ENCODE measurements around the gene RNF224.

The RNF224 gene

DNA sequence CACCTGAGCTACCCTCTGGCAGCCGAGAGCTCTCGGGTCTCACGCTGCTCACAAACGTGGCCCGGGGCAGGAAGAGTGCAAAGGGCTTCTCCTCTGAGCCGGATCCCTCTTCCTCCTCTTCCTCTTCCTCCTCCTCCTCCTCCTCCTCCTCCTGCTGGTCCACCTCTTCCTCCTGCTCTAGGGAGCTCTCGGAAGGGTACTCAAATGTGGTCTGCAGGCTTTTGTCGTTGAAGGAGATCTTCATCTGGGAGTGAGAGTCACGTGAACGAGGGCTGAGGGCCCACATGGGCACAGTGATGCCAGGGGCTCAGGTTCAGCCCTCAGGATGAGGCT is 34.9 kb upstream of the RNF224 start:
- no peak for DNase-seq (ENCODE audit: low spot score)

DNA sequence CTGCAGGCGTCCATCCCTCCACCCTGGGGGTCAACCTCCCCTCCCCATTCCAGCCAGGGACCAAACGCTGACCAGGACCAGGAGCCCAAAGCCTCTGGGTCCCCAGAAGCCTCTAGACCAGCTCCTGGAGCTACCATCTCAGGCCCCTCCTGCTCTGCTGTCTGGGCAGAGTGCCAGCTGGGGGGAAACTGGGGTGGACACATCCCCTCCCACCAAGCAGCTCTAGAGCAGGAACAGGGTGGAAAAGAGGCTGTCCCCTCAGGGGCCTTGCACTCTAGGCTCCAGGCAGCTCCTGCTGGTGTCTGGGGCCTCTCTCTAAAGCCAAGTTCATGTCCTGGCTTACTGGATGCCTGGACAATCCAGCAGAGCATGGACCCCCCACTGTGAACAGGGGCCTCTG is 34.4 kb upstream of the RNF224 start:
- DNase-seq (ENCODE audit: low spot score), result no peak

DNA sequence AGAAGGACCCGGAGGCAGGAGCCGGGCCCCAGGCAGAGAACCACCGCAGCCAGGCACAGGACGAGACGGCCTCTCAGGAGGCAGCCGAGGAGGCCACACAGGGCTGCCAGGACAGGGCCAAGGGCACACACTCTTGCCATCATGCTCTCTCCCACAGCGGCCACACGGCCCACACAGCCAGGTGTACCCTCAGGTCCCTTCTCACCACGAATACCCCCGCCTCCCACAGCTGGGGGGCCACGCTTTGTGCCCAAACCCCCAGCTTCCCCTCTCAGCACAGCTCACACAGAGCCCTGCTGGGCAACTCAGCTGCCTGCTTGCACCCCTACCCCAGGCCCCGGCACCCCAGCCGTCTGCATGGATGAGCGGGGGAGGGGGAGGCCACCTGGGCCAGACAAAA is 33.5 kb upstream of the RNF224 start:
- DNase-seq (ENCODE audit: low spot score), result no peak

DNA sequence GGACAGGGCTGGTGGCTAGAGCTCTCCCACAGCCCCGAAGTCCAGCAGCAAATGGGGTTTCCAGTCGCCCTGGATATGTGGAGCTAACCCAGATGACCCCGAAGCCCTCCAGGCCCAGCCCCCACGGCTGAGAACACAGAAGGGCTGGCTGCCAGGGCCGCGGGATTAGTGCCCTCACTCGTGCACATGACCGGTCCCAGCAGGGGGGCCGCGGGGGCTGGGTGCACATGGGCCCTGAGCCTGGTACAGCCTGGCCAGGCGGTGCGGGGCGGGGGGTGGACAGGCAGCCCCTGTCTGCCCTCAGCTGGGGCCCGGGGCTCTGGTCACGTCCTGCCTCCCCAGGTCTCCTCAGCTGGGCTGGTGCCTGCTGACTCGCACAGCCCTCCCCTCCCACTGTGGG is 32.9 kb upstream of the RNF224 start:
- DNase-seq (ENCODE audit: low spot score), result no peak

DNA sequence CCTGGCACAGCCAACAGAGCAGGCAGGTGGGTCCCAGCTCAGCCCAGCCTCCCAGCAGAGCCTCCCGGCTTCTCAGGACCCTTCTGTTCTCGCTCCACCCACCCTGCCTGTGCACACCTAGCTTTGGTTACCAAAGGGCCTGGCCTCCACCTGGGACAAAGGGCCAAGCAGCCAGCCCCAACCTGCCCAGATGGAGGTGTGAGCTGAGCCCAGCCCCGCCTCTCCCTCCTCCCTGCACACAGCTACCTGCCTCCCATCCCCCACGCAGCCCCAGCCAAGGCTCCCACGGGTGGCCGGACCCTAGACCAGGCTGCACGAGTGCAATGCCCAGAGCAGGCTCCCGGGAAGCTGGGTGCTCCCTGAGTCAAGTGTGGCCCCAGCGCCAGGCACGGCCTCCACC is 32.4 kb upstream of the RNF224 start:
- no peak for DNase-seq (ENCODE audit: low spot score)

DNA sequence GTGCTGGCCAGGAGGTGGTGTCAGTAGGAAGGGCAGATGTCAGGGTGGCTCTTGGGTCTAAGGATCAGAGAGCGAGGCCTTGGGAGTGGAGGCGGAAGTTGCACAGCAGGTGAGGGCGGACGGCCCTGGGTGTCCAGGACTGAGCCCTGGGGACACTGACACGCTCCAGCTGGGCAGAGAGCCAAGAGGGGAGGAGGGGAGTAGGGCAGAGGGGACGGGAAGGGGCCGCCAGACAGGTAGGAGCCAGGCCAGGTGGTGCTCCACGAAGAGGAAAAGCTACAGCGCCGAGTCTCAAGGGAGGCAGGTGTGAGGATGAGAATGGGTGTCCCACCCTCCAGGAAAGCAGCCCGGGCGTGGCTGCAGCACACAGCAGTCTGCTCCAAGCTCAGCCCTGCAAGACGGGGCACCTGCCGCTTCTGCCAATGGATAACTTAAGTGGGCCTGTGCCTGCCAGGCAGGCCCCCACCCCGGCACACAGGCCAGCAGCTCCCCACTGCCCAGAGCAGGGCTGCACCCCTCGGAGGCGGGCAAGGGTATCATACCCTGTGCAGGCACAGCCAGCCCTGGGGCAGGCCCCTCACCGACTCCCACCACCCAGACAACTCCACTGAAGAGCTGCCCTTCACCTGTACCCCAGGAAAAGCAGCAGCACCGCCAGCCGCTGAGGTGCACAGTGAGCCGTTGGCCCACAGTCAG is 31.6 kb upstream of the RNF224 start:
- no peak for DNase-seq (ENCODE audit: low spot score)

DNA sequence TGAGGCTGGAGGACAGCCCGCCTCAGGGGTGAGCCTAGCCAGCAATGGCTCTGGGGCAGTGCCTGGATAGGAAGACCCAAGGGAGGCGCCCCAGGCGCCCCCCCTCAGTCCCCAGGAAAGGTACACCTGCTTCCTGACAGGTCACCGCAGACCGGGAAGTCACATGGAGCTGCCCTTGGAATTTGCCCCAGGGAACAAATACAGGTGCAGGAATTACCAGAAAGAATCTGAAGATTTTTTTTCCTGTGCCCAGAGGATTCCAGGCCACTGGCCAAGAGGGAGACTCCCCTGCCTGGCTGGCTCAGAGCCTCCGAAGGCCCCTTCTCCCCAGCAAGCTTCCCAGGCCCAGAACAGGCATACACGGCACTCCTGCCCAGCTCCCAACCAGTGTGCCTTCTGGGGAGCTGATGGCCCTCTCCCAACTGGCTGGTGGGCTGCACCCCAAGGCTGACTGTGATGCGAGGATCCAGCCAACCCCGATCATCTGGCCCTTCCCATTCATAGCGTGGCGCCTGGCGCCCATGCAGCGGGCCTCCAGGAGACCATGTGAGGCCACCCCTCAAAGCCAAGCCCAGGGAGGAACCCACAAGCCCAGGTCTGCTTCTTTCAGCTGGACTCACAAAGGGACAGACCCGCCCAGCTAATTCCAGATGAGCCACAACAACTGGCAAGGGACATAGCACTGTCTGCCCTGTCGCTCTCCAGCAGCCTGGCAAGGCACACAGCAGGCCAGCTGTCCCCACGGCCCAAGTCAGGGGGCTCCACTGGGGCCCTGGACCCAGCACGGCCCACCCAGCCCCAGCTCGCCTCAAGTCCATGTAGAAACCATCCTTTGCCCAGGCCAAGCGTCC is 29.0 kb upstream of the RNF224 start:
- DNase-seq (ENCODE audit: low spot score), result no peak

DNA sequence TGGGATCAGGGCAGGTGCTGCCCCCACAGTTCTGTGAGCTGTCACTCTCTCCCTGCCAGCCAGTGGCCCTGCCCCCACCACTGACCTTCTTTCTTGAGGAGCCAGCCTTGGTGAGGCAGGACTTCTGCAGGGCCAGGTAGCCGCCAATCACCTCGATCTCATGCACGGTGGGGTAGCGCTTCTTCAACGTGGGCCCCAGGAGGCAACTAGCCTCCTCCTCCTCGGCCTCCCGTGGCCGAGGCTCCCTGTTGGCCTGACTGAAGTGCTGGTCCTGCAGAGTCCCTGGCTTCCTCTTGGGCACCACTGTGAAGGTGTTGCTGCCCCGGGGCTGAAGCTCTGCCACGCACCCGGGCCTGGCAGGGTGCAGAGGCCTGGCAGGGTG is 28.4 kb upstream of the RNF224 start:
- DNase-seq (ENCODE audit: low spot score), result no peak

DNA sequence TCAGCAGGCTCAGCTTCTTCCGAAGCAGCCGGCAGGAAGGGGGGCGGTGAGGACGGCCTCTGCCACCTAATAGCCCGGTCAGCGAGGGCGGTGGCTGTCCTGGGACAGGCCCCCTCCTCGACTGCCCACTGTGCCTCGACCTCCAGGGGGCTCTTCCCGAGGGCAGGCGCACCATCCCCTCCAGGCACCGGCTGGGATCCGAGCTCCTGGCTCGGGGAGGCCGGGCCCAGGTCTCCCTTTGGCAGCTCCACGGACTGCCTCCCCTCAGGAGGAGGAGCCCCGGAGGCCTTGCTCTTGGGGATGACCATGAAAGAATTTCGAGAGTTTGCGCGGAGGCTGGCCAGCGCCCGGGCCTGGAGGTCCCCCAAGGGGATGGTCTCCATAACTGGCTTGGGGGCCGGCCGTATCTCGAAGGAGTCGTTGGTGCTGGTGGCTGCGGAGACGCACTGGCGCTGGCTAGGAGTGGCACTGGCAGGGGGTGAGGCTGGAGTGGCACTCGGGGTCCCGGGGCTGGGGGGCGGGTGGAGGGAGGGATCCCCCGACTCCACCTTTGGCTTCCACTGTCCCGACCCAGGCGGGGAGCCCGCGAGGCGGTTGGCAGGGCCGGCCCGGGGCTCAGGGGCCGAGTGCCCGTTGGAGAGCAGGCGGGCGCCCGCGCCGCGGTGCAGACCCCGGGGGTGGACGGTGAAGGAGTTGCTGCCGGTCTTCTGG is 27.7 kb upstream of the RNF224 start:
- DNase-seq (ENCODE audit: low spot score), result no peak

DNA sequence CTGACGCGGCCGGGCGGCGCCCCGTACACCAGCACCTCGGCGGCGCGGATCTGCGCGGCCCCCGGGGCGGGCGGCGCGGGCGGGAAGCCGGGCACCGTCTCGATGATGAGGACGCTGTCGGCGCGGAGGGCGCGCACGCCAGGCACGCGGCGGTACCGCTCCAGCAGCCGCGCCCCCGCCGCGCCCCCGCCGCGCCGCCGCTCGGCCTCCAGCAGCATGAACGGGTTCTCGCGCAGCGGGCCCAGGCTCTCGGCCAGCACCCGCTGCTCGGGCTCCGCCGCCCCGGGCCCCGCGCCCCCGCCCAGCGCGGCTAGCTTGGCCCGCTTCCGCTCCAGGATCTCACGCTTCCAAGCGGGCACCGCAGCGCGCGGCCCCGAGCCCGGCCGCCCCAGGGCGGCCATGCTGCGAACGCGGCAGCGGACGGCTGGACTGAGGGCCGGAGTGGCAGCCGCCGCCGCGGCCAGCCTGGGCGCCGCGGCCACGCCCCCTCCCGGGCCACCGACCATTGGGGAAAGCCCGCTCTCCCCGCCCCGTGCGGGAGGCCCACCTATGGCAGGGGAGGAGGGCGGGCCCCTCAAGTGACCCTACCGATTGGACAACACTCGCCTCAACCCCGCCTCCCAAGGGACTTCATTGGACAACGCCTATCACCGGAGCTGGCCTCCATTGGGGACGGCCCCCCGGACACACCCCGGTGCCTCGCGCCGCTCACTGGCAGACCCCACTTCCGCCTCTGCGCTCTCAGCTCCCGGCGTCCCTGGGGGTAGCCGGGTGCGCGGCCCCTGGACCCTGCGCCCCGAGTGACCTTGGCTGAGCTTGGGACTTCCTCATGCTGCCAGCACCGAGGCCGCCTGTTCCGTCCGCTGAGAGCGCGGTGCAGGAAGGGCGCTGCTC is 26.7 kb upstream of the RNF224 start, which contains the start of gene TPRN:
Gene TPRN, minus strand, starts transcription at position 431 of the 894 bp plus-strand sequence. Its CDS starts 30 bp downstream, at position 401.
- peak; percentile 100 for DNase-seq (ENCODE audit: low spot score)

DNA sequence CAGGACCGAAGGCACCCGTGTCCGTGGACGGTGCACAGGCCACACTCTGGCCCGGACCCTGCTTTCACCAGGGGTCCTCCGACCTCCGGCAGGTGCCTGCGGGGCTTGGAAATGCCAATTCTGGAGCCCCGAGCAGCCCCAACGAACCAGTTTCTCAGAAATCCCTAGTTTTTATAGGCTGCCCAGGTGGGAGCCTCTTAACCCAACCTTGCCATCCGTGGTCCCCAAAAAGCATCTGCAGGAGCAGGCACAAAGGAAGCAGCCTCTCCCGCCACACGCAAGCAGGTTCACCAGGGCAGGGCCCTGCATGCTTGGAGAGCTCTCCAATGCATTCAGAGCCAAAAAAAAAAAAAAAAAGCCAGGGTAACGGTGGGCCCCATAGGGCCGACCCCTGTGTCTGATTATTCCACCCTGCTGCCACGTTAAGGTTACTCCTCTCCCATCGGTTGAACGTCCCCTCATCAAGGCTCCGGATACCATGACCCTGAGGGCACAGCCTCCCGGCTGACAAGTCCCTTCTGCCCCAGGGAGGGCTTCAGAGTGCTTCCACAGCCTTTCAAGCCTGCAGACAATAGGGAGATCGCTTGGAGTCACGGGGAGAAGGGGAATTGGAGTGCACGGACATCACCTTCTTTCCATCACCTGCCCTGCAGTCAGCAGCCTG is 26.0 kb upstream of the RNF224 start:
- DNase-seq (ENCODE audit: low spot score), result no peak

DNA sequence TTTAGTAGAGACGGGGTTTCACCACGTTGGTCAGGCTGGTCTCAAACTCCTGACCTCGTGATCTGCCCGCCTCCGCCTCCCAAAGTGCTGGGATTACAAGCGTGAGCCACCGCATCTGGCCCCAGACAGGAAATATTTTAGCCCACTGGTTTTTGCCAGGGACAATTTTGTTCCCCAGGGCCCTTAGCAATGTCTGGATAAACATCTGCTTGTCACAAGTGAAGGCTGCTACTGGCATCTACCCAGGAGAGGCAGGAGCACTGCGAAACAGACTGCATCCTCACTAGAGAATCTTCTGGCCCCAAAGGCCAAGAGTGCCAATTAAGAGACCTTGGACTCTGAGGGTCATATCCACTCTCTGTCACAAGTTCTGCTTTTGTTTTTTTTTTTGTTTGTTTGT is 24.3 kb upstream of the RNF224 start:
- no peak for DNase-seq (ENCODE audit: low spot score)

DNA sequence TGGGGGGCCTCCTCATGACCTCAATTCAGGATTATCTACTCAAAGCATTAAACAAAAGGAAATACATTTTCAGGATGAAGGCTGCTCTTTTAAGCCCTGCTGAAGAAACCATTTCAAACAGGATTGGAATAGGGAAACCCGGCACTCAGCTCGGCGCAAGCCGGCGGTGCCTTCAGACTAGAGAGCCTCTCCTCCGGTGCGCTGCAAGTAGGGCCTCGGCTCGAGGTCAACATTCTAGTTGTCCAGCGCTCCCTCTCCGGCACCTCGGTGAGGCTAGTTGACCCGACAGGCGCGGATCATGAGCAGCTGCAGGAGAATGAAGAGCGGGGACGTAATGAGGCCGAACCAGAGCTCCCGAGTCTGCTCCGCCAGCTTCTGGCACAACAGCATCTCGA is 22.6 kb upstream of the RNF224 start:
- DNase-seq (ENCODE audit: low spot score), result no peak

DNA sequence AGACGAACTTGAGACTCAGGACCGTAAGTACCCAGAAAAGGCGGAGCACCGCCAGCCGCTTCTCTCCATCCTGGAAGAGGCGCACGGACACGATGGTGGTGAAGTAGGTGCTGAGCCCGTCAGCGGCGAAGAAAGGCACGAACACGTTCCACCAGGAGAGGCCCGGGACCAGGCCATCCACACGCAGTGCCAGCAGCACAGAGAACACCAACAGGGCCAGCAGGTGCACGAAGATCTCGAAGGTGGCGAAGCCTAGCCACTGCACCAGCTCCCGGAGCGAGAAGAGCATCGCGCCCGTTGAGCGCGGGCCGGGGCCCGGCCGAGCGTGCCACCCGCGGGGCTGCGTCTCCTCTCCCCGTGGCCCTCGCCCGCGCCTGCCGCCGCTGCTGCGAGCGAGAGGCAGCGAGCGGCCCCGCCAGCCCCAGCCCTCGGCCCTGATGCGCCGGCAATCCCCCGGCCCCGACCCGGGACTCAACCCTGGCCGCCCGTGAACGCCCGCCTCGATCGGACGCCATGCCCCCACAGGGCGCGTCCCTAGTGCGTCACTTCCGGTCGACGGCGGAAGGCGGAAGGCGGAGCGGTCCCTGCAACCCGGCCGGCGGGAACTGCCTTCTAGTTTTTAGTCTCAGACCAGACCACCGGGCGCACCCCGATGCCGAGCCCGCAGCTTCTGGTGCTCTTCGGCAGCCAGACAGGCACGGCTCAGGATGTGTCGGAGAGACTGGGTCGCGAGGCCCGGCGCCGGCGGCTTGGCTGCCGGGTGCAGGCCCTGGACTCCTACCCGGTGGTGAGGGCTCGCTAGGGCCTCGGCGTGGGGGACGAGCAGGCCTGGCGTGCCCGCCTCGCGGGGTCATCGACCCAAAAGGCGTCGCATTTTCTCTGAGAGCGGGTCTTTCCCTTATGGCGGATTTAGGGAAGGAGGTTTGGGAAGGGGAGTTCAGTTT is 21.9 kb upstream of the RNF224 start, which contains the start of the genes NDOR1 and TMEM203:
Gene NDOR1, plus strand, starts transcription at position 575 of the 944 bp plus-strand sequence. Its CDS starts 78 bp downstream, at position 653.
Gene TMEM203, minus strand, starts transcription at position 523 of the 944 bp plus-strand sequence. Its CDS starts 234 bp downstream, at position 289.
- peak; percentile 92 for DNase-seq (ENCODE audit: low spot score)

DNA sequence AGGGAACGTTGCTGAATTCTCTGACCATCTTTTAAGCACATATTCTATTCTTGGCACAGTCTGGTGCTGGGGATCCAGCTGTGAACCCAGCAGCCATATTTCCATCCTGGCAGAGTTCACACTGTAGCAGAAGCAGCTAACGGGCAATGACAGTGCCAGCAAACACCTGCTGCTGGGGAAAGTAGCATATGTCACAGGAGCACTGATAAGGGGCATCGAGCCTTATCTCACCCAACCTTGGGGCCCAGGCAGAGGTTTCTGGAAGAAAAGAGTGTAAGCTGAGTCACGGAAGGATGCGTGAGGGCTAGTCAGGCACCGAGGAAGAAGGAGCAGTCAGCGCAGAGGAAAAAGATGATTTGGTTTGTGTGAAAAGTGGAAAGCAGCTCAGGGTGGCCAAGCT is 20.7 kb upstream of the RNF224 start:
- DNase-seq (ENCODE audit: low spot score), result no peak

DNA sequence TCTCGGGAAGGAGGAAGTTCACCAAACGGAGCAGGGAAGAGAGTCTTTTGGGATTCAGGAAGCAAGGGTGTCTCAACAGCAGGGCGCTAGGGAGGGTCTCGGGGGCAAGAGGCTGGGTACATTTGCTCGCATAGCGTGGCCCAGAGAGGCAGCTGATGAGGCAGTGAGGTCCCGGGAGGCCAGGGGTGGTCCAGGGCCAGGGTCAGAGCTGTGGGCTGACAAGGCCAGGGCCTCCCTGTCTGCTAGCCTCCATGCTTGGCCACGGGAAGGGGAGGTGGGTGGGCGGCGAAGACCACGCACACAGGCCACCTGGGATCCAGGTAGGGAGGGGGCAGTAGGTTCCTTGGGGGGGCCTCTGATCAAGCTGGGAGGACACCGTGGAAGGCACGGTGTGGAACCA is 15.8 kb upstream of the RNF224 start:
- DNase-seq (ENCODE audit: low spot score), result no peak

DNA sequence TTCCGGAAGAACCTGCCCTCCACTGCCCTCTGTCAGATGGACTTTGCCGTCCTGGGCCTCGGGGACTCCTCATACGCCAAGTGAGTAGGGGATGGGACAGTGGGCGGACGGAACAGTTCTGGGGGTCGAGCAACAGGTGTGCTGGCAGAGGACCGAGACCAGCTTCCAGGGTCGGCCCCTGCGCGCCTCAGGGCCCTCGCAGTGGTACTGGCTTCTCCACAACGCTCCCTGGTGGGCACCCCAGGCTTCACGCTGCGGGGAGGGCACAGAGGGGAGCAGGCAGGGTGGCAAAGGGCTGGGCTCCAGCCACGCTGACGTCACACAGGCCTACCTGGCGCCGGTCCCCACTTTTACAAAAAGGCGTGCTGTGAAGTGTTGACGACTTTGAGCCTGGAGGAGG is 14.8 kb upstream of the RNF224 start:
- DNase-seq (ENCODE audit: low spot score), result no peak

DNA sequence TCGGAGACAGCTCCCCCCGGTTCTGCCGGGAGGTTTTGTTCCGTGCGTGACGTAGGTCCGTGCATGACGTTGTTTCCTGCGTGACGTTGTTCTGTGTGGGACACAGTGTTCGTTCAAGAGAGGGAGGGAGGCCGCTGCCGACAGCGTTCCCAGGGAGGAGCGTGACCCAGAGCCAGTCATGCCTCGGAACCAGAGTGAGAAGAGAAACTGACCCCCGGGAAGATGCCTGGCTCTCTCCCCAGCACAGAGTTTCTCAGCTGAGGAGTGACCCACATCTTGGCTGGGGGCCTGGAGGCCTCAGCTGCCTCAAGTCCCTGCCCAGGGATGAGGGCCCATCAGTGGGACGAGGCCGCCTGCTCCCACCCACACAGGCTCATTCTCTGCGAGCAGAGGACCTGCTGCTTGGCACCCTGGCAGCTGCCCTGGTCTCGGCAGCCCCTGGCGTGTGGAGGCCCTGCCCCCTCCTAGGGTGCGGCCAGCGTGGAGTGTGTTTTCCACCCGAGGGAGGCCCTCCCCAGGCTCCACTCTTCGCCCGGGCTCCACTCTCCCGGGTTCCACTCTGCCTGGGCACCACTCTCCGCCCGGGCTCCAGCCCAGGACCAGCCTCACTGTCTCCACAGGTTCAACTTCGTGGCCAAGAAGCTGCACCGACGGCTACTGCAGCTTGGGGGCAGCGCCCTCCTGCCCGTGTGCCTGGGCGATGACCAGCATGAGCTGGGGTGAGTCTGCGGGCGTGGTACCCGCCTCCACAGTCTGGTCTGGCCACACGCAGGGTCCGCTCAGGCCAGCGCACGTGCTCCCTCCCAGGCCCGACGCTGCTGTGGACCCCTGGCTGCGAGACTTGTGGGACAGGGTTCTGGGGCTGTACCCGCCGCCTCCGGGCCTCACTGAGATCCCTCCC is 13.9 kb upstream of the RNF224 start:
- DNase-seq (ENCODE audit: low spot score), result no peak

DNA sequence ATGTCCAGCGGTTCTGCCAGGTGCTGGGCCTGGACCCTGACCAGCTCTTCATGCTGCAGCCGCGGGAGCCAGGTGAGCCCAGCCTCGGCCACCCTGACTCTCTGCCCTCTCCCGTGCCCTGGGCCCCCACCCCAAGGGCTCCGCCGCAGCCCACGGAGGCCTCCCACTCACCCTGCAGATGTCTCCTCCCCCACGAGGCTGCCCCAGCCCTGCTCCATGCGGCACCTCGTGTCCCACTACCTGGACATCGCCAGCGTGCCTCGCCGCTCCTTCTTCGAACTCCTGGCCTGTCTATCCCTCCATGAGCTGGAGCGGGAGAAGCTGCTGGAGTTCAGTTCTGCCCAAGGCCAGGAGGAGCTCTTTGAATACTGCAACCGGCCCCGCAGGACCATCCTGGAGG is 12.7 kb upstream of the RNF224 start:
- DNase-seq (ENCODE audit: low spot score), result no peak
